ENCODE data around the gene KRTAP19-1.

GRCh38 chr21:30437010-30437565 lies 43.1 kb downstream of the KRTAP19-1 start:
- no peak for TF ChIP-seq CTCF (conservative IDR thresholded peaks at IDR 0.05; ENCODE audit: low read depth, low read length)
- no peak for TF ChIP-seq EZH2 (IDR thresholded peaks at IDR 0.05; ENCODE audit: borderline replicate concordance, low read depth, low read length, poor library complexity, severe bottlenecking)

Measured in A673 (cell line).